ENCODE results near the gene UBE2S.

Gene UBE2S

GRCh38 chr19:55418185-55418584 is 10.6 kb upstream of the UBE2S start (continued):
- TF ChIP-seq ZNF645 (tag by site-specific recombination; IDR thresholded peaks at IDR 0.05) (no peak), ZNF513 (tag by site-specific recombination; IDR thresholded peaks at IDR 0.05) (no peak), ZNF133 (tag by site-specific recombination; IDR thresholded peaks at IDR 0.05) (no peak), ZNF529 (tag by site-specific recombination; IDR thresholded peaks at IDR 0.05; ENCODE audit: insufficient replicate concordance) (no peak), IKZF3 (tag by site-specific recombination; IDR thresholded peaks at IDR 0.05) (0 out of 2 replicates have a peak, but pooled peaks have one; percentile 31), ZNF214 (tag by site-specific recombination; IDR thresholded peaks at IDR 0.05; ENCODE audit: borderline replicate concordance) (no peak), REST (tag by site-specific recombination; IDR thresholded peaks at IDR 0.05) (no peak), ZBTB1 (tag by site-specific recombination; IDR thresholded peaks at IDR 0.05) (no peak), GLI4 (tag by site-specific recombination; IDR thresholded peaks at IDR 0.05) (no peak), ZNF140 (tag by site-specific recombination; IDR thresholded peaks at IDR 0.05) (no peak), ZNF488 (tag by site-specific recombination; IDR thresholded peaks at IDR 0.05) (no peak), ZNF433 (tag by site-specific recombination; IDR thresholded peaks at IDR 0.05; ENCODE audit: low read depth) (no peak), ZNF561 (tag by site-specific recombination; IDR thresholded peaks at IDR 0.05; ENCODE audit: borderline replicate concordance) (peak; percentile 74), ZNF362 (tag by site-specific recombination; IDR thresholded peaks at IDR 0.05) (no peak), KLF1 (tag by site-specific recombination; IDR thresholded peaks at IDR 0.05) (no peak), ZBTB44 (tag by site-specific recombination; IDR thresholded peaks at IDR 0.05) (peak; percentile 20; the same call in 1 of the 2 replicates), ZNF280C (tag by site-specific recombination; IDR thresholded peaks at IDR 0.05) (no peak), ZNF664 (tag by site-specific recombination; IDR thresholded peaks at IDR 0.05) (no peak), ZNF16 (tag by site-specific recombination; IDR thresholded peaks at IDR 0.05; ENCODE audit: low read depth) (no peak), ZBTB48 (tag by site-specific recombination; IDR thresholded peaks at IDR 0.05) (no peak), ZNF596 (tag by site-specific recombination; IDR thresholded peaks at IDR 0.05) (no peak), ZNF211 (tag by site-specific recombination; IDR thresholded peaks at IDR 0.05; ENCODE audit: low read depth) (no peak), PRDM4 (tag by site-specific recombination; IDR thresholded peaks at IDR 0.05) (no peak)

All from HEK293 (cell line).